Psoas muscle (tissue), 8 donors: Measurements from ENCODE around the gene GPR62. TPM values are rescaled to one million over a fixed set of nuclear protein-coding genes. Genes with fewer than 3 reads are reported as not detected.

Experiments used
- ATAC-seq, 4 donors: fragments of 200-7000 bp; cut with Tn5 transposase; one replicate each; pipeline ENCODE4 v1.9.1; 2020; ENCODE audit warnings: moderate library complexity in 3 of 4, mild to moderate bottlenecking in 2 of 4
- DNase-seq, 2 donors: peaks; one replicate each; pipeline ENCODE4 v3.0.0-alpha.2; 2020
- H3K27ac ChIP-seq: fragments of 200-600 bp; one replicate; pipeline ENCODE4 v1.8.0; 2022
- H3K27me3 ChIP-seq, 3 donors: fragments of 200-600 bp in 1 of 3; one replicate each; pipeline versions ENCODE4 v1.6.1 to v1.8.0; 2013 to 2022; ENCODE audit warnings: low read length in 2 of 3, mild to moderate bottlenecking in 2 of 3, moderate library complexity in 1 of 3; ENCODE audit not compliant: insufficient read depth in 3 of 3
- H3K36me3 ChIP-seq, 2 donors: fragments of 200-600 bp in 1 of 2; one replicate each; pipeline versions ENCODE4 v1.6.1 to v1.8.0; 2013 to 2022; ENCODE audit warnings: low read depth in 1 of 2, mild to moderate bottlenecking in 1 of 2, moderate library complexity in 1 of 2; ENCODE audit not compliant: insufficient read depth in 1 of 2
- H3K4me1 ChIP-seq: fragments of 200-600 bp; one replicate; pipeline ENCODE4 v1.8.0; 2022
- H3K4me3 ChIP-seq: fragments of 200-600 bp; one replicate; pipeline ENCODE4 v1.8.0; 2022; ENCODE audit warnings: mild to moderate bottlenecking
- H3K9me3 ChIP-seq: fragments of 200-600 bp; one replicate; pipeline ENCODE4 v1.8.0; 2022
- CTCF ChIP-seq: fragments of 200-600 bp; IDR thresholded peaks from one replicate; pipeline ENCODE4 v1.8.0; 2022; ENCODE audit warnings: antibody characterized with exemption
- WGBS, 3 donors: extraction: QIAGEN DNeasy Blood & Tissue Kit; methylation state at CpG; one replicate each; pipeline versions ENCODE4 v1.1.6 to v1.1.7; 2013; 5-methylcytosine and 5-hydroxymethylcytosine counted together
- intact Hi-C, 2 donors: fragments of 100-400 bp; cut with DNase I; formaldehyde crosslinking; loops; one replicate each; pipeline versions ENCODE4 v1.11.0 to v1.14.2; 2022
- polyA plus RNA-seq, 3 donors: library from polyadenylated mRNA; stranded (reverse); fragments of 200-250 nt; gene quantifications; one replicate each; pipeline ENCODE4 v1.2.3, GENCODE V29; 2013
- total RNA-seq, 4 donors: library from RNA; stranded (reverse); fragmentation: NEBNext Ultra II Directional in 2 of 4; extraction: Animal tissue kit (Norgen Biotek cat#: 25700) in 2 of 4; gene quantifications; one replicate each; pipeline versions ENCODE4 v1.2.1 to v1.2.4, GENCODE V29; 2021 to 2023
- donor health status: healthy with polysubstance abuse.
- donor health status: DM: no; HTN: no; CAD: no; lungs with moderate emphysema.
- donor health status: Bipolar disorder and iron deficiency.
- donor health status: healthy.
- donor health status: DM: yes; HTN: yes; CAD: no.
- donor health status: DM: no; HTN: no; CAD: no.
- donor health status: DM: no; HTN: no; CAD: no.
- donor health status: DM: yes; HTN: yes; CAD: no.

GPR62 gene
- total and polyA plus RNA-seq, 7 donors, result 0.04 to 0.93 (median 0.20) TPM

- no peak for TF ChIP-seq CTCF
- Histone ChIP-seq H3K36me3 (peaks cover under 1 to 3% of the 10 kb centered on the region in 2 donors), H3K4me3 (no peak overlapping the region), H3K4me1 (peaks cover 12% of the 10 kb centered on the region), H3K27ac (no peak overlapping the region), H3K9me3 (no peaks in the 10 kb centered on the region), H3K27me3 (no peaks in the 10 kb centered on the region)
- 76 to 85% (median 83%) methylated on average over 2 of the region's 2 CpGs for WGBS, 3 donors
- DNase-seq (no peak), ATAC-seq (no peak)
- intact Hi-C loops, result loop anchor here (5.0 to 10.0 kb wide), 3 partner anchors 57 to 345 kb away; partner anchors contain the start of gene DUSP7 (in 1 of the 2)
Measured at GRCh38 chr3:51999846-52000245, 44.7 kb downstream of the GPR62 start.

- WGBS, 3 donors, result 1 to 2% (median 2%) methylated on average over 15 to 18 of the region's 18 CpGs
- no peak overlapping the region for H3K4me3 ChIP-seq
- H3K4me1 ChIP-seq, result peaks cover 26% of the 10 kb centered on the region
- intact Hi-C loops, result loop anchor here (1.0 to 10.0 kb wide), 5 partner anchors 56 to 343 kb away; partner anchors contain the start of gene DUSP7 (in 1 of the 2)
- no peaks in the 10 kb centered on the region for H3K9me3 ChIP-seq
- DNase-seq (peak; percentile 77 to 89), ATAC-seq (peak; percentile 81 to 86 (median 84))
- H3K27me3 ChIP-seq, result no peaks in the 10 kb centered on the region
- H3K36me3 ChIP-seq, result no peaks in the 10 kb centered on the region
- H3K27ac ChIP-seq, result no peak overlapping the region
- peak; percentile 92 for TF ChIP-seq CTCF
Measured at GRCh38 chr3:52001443-52001974, 46.3 kb downstream of the GPR62 start.

DNA sequence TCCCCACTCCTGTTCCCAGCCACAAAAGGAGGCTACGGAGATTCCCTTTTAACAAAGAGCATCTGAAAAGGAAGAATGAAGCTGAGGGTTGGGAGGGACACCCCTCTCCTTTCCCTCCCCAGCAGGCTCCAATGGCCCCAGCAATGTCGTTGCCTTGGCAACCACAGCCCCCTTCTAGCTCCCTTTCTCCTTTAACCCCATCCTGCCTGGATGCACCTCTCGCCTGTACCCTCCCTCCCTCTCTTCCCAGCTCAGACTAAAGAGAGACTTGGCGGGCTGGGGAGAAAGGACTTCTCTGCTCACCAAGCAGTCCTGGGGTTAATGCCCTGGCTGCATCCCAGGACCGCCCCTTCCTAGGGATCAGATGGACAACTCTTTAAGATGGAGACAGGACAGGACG lies 47.6 kb downstream of the GPR62 start:
- Histone ChIP-seq H3K27ac (no peak overlapping the region), H3K9me3 (no peaks in the 10 kb centered on the region), H3K36me3 (no peaks in the 10 kb centered on the region), H3K4me3 (no peak overlapping the region), H3K4me1 (peaks cover 36% of the 10 kb centered on the region), H3K27me3 (no peaks in the 10 kb centered on the region)
- DNase-seq (peak in 1 of 2 donors; percentile 12), ATAC-seq (no peak)
- WGBS, 3 donors, result 65 to 76% (median 74%) methylated on average over 6 of the region's 6 CpGs
- intact Hi-C loops, result loop anchor here (2.0 to 10.0 kb wide), 4 partner anchors 55 to 342 kb away; partner anchors contain the start of gene DUSP7 (in 1 of the 2)
- TF ChIP-seq CTCF, result no peak

- ATAC-seq, result peak; percentile 62 to 81 (median 73)
- H3K9me3 ChIP-seq, result no peaks in the 10 kb centered on the region
- peak; percentile 51 to 81 for DNase-seq
- peaks cover 40% of the 10 kb centered on the region for H3K4me1 ChIP-seq
- no peak overlapping the region for H3K27ac ChIP-seq
- WGBS, 3 donors, result 47 to 55% (median 49%) methylated on average over 15 to 16 of the region's 16 CpGs
- TF ChIP-seq CTCF, result peak; percentile 63
- intact Hi-C loops, result loop anchor here (5.0 to 10.0 kb wide), 3 partner anchors 53 to 341 kb away; partner anchors contain the start of gene DUSP7 (in 1 of the 2)
- H3K4me3 ChIP-seq, result no peak overlapping the region
- no peaks in the 10 kb centered on the region for H3K36me3 ChIP-seq
- H3K27me3 ChIP-seq, result no peaks in the 10 kb centered on the region
Measured at GRCh38 chr3:52004163-52004787, 49.1 kb downstream of the GPR62 start.
